Stimulated activated CD8-positive, alpha-beta memory T cell treated with anti-CD3 and anti-CD28 coated beads, Interleukin-12 subunit alpha, Interleukin-12 subunit beta, amount 100 ng/mL, for 24 hours (primary cell): Measurements from ENCODE around the gene ARHGAP22.

Experiments
- DNase-seq: peaks from one replicate; pipeline ENCODE4 v3.0.0-alpha.2; 2020; ENCODE audit errors: extremely low read depth

Gene ARHGAP22

DNA sequence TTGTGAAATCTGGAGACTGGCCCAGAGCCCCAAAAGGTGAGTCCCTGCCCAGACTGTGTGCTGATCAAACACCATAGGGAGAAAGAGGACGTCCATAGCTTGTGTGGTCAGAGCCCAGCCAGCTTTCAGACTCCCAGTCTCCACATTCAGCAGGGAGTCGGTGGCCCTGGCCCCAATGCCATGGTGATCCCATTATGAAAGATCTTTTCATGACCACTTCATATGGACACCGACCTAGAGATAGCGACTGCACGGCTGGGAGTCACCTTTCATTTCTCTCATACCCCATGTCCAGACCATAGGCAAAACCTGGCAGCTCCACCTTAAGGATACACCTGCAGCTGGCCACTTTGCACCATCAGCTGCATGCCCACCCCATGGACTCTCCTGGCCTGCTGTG lies 126.4 kb downstream of the ARHGAP22 start:
- no peak for DNase-seq

DNA sequence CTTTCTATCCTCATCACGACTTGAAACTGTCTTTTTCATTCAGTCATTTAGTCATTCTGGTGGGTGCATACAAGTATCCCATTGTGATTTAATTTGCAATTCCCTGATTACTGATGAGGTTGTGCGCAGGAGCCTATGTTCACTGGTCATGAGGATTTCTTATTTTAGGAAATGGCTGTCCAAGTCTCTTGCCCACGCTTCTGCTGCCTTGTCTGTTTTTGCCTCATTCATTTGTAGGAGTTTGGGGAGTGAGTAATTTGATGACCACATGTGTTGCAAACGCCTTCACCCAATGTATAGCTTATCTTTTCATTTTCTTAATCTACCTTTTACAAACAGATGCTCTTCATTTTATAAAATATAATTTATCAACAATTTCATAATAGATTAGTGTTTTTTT lies 127.3 kb downstream of the ARHGAP22 start:
- DNase-seq = no peak

DNA sequence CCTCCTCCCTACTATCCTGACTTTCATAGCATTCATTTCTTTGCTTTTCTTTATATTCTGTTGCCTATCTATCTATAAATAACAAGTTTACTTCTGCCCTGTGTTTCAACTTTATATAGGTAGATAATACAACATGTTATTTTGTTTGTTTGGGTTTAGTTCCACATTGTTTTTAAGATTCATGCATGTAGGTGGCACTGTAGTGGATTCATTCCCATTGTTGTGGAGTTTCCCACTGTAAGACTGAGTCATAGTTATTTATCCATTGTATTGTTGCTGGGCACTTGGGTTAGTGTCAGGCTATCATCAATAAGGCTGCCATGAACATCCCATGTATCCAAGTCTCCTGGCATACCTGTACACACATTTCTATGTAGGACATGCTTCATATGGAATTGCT lies 127.7 kb downstream of the ARHGAP22 start:
- DNase-seq = no peak

DNA sequence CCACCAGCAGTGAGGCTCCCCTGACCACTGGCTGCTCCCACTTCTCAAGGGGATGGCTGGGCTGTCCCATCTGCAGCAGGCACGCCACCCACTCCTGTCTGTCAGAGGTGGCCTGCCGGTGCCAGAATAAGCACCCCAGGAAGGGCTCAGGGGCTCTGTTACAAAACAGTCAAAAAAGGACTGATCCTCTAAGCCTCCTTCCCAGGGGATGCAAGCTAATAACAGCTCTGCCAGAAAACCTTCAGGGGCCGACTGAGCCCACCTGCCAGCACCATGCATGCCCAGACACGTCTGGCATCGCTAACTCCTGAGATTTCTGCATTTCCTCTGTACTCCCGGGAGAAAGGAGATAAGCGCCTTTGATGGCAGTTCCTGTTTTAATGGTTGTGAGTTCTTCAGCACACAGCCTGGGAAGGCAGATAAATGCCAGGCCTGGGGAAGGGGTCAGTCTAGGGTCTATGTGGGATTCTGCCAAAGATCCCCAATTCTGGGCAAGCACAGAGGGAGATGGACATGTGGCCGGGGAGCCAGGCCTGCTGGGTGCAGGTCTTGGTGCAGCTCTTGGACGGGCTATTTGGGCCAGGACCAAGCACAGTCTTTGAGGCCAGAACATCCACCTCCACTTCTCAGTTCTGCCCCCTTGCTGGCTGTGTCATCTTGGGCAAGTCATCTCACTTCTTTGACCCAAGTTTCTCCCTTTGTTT lies 128.4 kb downstream of the ARHGAP22 start:
- no peak for DNase-seq

DNA sequence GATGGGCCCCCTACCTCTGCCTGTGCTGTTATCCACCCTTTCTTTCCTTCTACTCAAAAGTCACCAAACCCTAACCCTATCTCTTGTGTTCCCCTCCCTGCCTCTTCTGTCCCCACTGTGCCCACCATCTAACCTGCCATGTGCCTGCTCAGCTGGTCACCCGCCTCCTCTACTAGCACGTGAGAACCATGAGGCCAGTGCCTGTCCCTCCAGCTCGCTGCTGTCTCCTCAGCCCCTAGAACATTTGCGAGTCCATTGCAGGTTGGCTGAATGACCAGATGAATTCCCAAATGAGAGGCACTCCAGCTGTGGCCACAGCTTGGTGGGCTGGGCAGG lies 129.0 kb downstream of the ARHGAP22 start:
- no peak for DNase-seq

DNA sequence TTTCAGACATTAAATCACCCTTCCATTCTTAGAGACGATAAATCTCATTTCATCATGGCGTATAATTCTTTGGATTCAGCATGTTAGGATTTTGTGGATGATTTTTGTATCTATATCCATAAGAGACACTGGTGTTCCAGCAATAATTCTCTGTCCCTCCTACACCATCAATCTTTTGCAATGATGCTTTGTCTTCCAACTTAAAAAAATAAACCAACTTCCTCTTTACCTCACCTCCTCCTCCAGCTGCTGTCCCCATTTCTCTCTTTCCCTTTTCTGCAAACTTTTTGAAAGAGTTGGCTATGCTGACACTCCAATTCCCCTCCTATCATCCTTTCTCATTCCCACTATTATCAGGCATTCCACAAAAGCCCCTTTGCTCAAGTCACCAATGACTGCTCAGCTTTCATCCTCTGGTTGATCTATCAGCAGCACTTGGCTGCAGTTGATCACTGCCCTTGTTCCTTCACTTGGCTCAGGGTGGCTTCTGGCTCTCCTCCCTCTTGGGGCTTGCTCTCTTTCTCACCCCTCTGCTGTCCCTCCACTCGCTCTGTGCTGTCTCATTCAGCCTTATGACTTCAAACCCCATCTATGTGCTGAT lies 130.0 kb downstream of the ARHGAP22 start:
- no peak for DNase-seq

DNA sequence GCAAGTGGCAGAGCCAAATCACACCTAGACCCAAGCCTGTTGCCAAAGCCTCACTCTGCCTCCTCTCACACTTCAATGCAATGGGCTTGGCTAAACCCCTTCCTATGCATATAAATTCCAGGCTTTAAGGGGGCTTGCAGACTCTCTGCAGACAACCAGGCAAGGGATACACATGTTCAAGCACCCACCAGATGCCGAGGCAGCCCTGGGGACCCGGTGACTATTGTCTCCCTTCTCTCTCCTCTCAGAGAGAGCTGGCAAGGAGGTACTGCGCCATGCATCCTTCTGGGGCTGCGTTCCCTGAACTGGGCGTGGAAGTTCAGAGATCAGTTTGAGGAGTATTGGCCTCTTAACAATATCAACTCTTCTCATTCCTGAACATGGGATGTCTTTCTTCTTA lies 131.2 kb downstream of the ARHGAP22 start:
- DNase-seq = no peak

DNA sequence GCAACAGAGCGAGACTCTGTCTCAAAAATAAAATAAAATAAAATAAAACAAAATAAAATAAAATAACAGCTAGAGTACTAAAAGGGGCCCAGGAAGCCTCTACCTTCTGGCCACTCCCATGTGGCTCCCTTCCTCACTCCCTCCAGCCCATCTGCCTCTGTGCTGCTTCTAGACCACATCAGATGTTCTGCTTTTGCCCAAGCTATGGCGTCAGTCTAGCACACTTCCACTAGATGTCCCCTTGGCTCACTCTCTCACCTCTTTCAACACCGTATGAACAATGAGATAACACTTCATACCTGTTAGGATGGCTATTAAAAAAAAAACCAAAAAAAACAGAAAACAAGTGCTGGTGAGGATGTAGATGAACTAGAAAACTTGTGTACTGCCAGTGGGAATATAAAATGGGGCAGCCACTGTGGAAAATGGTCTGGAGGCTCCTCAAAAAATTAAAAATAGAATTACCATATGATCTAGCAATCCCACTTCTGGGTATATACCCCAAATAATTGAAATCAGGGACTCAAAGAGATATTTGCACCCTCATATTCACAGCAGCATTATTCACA lies 132.3 kb downstream of the ARHGAP22 start:
- DNase-seq = no peak

DNA sequence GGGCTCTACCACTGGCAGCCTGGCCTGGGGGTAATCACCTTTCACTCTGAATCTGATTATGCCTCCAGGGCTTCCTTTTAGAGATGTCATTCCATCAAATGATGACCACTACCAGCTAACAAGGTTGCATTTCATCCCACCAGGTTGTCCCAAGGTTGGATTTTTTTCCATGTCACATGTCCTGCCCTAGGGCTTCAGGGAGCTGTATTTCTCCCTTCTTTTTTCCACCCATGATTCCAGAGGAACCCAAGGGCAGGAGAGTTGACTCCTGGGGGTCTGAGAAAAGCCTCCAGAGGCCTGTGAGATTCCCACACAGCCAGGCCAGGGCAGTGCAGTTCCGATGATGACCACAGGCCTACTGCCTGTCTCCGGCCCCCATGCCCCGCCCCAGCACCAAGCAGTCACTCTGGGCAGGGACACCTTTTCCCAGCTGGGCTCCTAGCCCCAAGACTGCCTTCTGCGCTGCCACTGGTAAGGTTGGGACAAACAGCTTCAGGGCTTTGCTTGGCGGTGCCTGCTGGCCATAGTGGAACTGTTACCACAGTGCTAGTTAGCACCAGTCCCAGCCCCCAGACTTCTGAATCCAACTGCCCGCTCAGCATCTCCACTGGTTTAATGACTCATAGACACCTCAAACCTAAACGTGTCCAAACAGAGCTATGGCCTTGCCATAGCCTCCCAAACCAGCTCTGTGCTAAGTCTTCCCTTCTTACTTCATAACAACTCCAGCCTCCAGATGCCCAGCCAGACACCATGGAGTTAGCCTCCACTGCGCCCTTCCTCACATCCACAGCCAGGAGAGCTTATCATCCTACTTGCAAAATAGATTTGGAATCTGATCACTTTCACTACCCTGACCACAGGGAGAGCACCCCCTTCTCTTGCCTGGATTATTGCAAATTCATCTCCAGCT lies 133.7 kb downstream of the ARHGAP22 start:
- no peak for DNase-seq

DNA sequence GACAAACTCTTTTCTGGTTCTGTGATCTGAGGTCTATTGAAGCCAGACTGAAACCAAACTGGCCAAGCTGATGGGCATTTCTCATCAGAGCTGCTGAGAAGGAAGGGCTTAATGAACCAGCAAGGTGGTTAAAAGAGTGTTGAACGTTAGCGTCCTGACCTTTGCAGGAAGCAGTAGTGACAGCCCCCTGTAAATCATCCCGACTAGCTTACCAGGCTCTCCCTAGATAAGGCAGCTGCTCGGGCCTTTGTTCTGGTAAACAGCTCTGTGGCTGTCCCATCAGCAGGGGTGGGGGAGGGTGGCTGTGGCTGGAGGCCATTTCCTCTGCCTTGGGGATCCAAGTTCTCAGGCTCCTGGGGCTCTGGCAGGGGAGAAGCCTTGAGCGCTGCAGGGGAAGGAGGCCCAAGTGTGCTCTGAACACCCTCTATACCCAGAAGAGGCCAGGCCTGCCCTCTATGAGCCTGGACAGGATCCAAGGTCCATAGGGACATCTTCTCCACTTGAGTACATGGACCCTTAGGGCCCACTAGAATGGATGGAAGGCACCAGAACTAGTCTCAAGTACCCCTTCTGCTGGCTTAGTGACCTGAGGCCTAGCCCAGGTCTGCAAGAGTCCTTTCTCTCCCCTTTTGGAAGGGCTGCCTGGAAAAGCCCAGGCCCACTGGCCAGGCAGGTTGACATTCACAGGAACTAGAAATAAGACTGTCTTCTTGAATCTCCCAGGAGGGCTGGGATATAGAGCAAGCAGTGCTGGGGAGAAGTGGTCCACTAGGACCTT lies 134.6 kb downstream of the ARHGAP22 start:
- DNase-seq = no peak

DNA sequence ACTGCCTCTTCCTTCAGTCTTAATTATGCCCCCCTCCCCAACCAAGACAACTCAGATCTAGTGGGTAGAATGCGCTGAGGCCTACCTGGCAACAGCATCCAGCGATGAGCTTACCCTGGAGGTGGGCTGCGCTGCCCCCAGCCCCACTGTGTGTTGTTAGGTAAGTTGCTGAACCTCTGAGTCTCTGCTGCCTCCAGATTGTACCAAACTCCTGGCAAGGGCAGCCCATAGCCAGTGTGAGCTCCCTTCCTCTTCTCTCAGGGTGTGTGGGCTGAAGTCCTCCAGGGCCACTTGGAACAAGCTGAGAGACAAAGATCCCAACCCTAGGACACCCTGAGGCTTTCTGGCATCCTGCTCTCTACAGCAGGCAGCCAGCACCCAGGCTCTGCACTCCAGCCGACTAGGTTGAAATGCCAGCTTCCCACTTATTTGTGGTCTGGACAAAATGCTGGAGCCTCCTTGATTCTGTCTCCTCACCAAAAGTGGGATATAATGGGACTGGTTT lies 135.3 kb downstream of the ARHGAP22 start:
- no peak for DNase-seq

DNA sequence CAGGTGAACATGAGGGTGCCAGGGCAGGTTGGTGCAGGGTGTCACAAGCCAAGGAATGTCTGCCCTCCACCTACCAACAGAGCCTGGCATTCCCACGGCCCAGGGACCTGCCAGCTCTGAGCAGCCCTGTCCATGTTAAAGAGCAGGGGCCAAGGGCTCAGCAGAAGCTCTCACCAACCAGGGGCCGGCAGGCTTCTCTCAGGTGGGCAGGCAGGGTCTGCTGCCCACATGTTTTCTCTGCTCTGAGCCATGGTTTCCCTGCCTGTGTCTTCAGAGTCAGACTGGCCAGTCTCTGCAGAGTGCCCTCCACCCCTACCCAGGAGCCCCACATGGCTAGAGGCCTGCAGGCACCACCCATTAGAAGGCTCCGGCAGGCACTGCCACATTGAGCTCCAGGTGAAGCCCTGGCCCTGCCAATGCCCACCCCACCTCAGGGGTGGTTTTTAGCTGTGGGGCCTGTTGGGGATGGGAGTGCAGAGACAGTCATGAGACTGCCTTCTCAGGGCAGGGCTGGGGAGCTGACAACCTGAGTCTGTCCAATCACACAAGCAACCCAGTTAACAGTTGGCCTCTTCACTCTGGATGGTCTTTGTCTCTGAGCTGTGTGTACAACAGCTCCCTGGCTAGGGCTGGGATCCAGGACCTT lies 135.9 kb downstream of the ARHGAP22 start:
- DNase-seq = no peak

DNA sequence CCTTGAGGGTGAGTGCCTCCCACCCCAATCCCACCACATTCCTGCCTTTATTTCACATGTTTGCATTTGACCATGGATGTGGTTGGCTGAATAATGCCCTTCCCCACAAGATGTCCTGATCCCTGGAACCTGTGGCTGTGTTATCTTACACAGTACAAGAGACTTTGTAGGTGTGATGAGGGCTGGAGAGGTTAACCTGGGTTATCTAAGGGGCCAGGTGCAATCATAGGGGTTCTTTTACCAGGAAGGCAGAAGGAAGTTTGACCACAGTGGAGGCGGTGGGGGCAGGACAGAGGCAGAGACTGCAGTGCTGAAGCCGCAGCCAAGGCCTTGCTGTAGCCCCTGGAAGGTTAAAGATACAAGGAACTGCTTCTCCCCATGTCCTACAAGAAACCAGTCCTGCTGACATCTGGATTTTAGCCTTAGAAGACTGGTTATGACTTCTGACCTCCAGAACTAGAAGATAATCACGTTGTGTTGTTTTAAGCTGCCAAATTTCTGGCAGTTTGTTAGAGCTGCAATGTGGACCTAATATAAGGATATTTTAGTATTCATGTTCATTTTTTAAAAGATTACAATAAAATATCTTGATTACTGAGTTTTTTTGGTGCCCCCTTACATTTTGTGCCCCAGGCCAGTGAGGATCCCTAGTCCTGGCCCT lies 136.6 kb downstream of the ARHGAP22 start:
- no peak for DNase-seq

DNA sequence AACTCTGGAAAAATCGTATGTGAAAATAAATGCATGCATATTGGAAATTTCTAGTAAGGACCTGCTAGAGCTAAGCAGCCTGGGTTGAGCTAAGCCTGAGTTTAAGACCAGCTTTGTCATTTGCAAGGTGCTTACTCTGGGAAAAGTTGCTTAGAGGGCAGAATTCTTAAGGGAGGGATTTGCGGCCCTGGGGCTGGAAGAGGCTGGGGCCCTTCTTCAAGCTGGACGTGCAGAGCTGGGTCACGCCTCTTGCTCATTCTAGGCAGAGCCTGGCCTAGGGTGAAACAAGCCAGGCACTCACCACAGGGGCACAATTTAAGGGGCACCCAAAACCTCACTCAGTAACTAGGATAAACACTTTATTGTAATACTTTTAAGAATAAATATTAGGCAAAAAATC lies 137.2 kb downstream of the ARHGAP22 start:
- DNase-seq = no peak

DNA sequence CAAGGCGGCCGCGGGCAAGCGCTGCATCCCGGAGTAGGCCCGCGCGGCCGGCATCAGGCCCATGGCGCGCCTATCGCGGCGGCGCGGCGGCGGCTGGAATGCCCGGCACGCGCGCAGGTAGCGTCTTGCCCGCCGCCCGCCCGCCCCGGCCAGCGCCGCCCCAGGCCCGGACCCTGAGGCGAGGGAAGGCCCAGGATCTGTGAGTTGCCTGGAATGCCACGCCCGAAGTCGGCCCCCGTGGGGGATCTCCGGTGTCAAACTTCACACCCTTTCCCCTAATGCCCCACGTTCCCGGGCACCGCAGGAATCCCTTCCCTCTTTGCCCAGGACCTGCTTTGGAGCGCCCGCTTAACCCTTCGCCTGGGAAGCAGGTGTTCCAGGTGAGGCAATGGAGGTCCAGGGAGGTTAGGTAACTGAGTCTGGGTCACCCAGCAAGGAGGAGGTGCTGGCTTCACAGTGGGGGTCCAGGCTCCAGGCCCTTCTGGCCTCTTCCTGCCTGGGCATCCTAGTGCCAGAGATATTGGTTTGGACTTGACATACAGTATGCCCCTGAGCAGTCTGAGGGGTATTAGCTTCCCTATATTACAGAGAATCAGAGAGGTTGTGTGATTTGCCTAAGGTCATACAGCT lies 138.1 kb downstream of the ARHGAP22 start:
- DNase-seq = no peak

DNA sequence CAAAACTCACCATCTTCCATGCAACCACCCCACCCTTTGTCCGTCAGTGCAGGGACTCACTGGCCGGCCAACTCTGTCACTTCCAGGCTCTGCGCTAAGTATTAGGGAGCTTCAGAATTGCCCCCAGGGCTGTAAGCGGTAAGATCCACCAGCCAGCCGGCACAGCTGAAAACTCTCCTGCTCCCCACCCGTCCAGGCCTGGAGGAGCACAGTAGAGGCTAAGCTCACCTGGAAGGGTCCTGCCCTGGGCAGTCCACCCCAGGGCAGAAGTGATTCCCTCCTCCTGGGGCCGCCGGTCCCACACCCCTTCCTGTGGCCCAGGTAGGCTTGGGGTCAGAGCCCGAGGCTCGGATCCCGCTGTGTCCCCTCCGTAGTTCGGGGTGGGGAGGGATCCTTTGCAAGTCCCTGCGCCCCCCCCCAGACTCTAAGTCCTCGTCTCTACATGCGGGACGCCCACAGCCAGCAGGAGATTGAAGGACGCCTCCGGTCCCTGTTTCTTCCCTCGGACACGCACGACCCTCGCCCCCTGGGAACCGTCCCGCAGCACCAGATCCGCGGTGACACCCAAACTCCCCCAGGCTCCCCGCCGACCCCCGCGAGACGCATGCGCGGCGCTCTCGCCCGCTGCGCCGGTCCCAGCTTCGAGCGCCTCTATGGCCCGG lies 138.9 kb downstream of the ARHGAP22 start:
- no peak for DNase-seq

DNA sequence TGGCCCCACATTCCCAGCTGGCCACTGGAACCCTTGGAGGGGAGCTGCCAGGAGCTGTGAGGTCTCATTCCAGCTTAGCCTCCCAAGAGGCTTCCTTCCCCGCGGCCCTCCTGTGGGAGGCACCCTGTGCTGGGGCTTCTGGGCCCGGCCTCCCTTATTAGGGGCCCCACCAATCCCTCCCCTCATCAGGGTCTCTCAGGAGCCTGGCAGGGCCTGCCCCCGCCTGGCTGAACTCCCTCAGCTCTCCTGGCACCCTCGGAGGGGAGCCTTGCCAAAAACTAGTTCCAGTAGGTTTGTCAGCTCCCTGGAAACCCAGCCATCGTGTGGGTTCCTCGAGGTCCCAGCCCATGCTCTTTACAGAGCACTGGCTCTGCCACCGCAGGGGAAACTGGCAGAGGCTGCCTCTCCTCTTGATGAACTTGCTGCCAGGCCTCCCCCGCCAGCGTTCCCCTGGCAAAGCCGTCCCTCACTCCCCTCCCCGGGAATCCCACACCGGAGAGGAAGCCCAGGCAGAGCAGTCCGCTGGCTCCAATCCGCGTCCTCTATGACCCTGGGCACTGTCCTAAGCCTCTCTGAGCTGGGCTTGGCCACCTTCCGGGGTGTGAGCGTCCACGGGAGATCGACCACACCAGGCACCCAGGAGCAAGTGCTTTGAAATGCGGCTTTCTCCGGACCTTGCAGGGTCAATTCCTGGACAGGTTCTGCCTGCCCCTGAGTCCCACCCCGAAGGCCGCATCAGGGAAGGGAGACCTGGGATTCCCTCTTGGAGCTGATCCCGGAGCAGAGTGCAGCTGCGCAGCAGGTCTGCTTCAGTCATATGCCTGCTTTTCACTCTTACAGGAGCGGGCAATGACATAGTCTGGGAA lies 139.8 kb downstream of the ARHGAP22 start:
- no peak for DNase-seq

DNA sequence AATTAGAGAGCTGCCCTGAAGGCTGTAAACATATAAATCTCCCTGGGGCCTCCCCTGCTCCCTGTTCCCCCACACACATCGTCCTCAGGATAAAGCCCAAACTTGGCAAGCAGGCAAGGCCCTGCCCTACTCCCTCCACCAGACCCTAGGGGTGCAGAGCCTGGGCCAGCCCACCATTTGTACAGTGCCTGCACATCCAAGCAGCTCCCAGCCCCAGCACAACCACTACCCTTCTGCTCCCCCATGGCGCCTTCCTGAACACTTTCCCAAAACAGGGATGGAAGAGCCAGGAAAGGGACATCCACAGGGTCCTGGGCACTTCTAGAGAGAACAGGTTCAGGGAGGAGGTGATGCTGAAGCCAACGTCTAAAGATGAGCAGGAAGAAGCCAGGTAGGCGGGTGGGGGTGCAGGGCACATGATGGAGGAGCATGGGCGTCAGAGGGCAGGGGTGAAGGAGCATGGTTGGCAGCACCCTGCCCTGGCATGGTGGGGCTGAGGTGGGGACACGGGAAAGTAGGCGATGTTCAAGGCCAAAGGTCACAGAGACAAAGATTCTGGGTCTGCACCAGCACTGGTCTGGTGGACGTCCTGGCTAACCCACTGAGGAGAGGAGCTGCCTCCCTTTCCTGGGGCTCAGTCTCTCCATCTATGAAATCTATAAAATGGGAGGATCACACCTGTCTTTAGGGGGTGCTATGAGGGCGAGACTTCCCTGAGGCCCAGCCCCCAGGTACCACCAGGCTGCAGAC lies 140.6 kb downstream of the ARHGAP22 start:
- no peak for DNase-seq
